H1 (cell line): ENCODE measurements around the gene TIMD4. TPM values are rescaled to one million over a fixed set of nuclear protein-coding genes. Genes with fewer than 3 reads are reported as not detected.
A peak's percentile ranks its signal among the peaks of the same experiment; 100 is the strongest.

ENCODE experiments used
- ASH2L ChIP-seq: fragments of 200-600, 300-600 bp; sonication (generic); IDR thresholded peaks from one replicate; pipeline ENCODE4 v1.7.1; 2017; ENCODE audit warnings: low read length
- ATF3 ChIP-seq: IDR thresholded peaks from 2 replicates; pipeline ENCODE4 v1.6.1; 2011; ENCODE audit warnings: low read depth, mild to moderate bottlenecking, low read length; ENCODE audit not compliant: insufficient read depth
- BACH1 ChIP-seq: IDR thresholded peaks from 2 replicates; pipeline ENCODE4 v1.6.1; 2012; ENCODE audit warnings: low read length, improper control_type of control experiment
- BCL11A ChIP-seq, 2 experiments: IDR thresholded peaks; one replicate each; pipeline ENCODE4 v1.6.1; 2011; ENCODE audit warnings: low read depth in 2 of 2, low read length in 2 of 2, mild to moderate bottlenecking in 2 of 2
- CBX5 ChIP-seq: fragments of 300-800, 300-1000 bp; sonication (generic); IDR thresholded peaks from 2 replicates; pipeline ENCODE4 v1.7.1; 2016; ENCODE audit warnings: antibody characterized with exemption, low read length, low read depth
- CEBPB ChIP-seq: IDR thresholded peaks from 2 replicates; pipeline ENCODE4 v1.6.1; 2012; ENCODE audit warnings: low read depth, low read length
- CHD1 ChIP-seq: IDR thresholded peaks from 2 replicates; pipeline ENCODE4 v1.6.1; 2012; ENCODE audit warnings: low read depth, low read length, improper control_type of control experiment
- CHD2 ChIP-seq: IDR thresholded peaks from 2 replicates; pipeline ENCODE4 v1.6.1; 2012; ENCODE audit warnings: low read length, improper control_type of control experiment
- E2F6 ChIP-seq: IDR thresholded peaks from 2 replicates; pipeline ENCODE4 v1.6.1; 2012; ENCODE audit warnings: inconsistent platforms
- EZH2 ChIP-seq: fragments of 200-600 bp; sonication (generic); IDR thresholded peaks from 2 replicates; pipeline ENCODE4 v1.7.1; 2012; ENCODE audit warnings: low read depth, mild to moderate bottlenecking, moderate library complexity, low read length, inconsistent platforms; ENCODE audit not compliant: severe bottlenecking
- GTF2F1 ChIP-seq: IDR thresholded peaks from 2 replicates; pipeline ENCODE4 v1.6.1; 2012; ENCODE audit warnings: low read depth, low read length, improper control_type of control experiment, borderline replicate concordance
- JUN ChIP-seq: IDR thresholded peaks from 2 replicates; pipeline ENCODE4 v1.6.1; 2011; ENCODE audit warnings: low read depth, mild to moderate bottlenecking, improper control_type of control experiment, low read length
- KDM1A ChIP-seq: fragments of 200-600, 300-600 bp; sonication (generic); IDR thresholded peaks from 2 replicates; pipeline ENCODE4 v1.7.1; 2016; ENCODE audit warnings: mild to moderate bottlenecking, low read length, borderline replicate concordance
- NRF1 ChIP-seq: IDR thresholded peaks from 2 replicates; pipeline ENCODE4 v1.6.1; 2011; ENCODE audit warnings: mild to moderate bottlenecking, low read depth, low read length, improper control_type of control experiment
- PHF8 ChIP-seq: fragments of 200-600 bp; sonication (generic); conservative IDR thresholded peaks from 2 replicates; pipeline ENCODE4 v1.7.1; 2012; ENCODE audit warnings: low read depth, mild to moderate bottlenecking, inconsistent platforms, low read length, moderate library complexity
- POLR2A ChIP-seq, 2 experiments: IDR thresholded peaks; 1 replicate in 1 of 2; 2 replicates in 1 of 2; pipeline ENCODE4 v1.6.1; 2011; ENCODE audit warnings: low read depth in 2 of 2, low read length in 2 of 2, mild to moderate bottlenecking in 2 of 2; ENCODE audit errors: control extremely low read depth in 1 of 2
- POLR2AphosphoS5 ChIP-seq: IDR thresholded peaks from 2 replicates; pipeline ENCODE4 v1.6.1; 2011; ENCODE audit warnings: low read depth, low read length
- RNF2 ChIP-seq: fragments of 200-900, 300-1000 bp; sonication (generic); IDR thresholded peaks from 2 replicates; pipeline ENCODE4 v1.7.1; 2016; ENCODE audit warnings: borderline replicate concordance, low read depth, mild to moderate bottlenecking, antibody characterized with exemption, low read length; ENCODE audit not compliant: poor library complexity, severe bottlenecking; ENCODE audit errors: missing control alignments
- SP2 ChIP-seq: IDR thresholded peaks from 2 replicates; pipeline ENCODE4 v1.6.1; 2012; ENCODE audit warnings: mild to moderate bottlenecking, low read length, inconsistent platforms
- SUZ12 ChIP-seq: fragments of 200-600 bp; sonication (generic); IDR thresholded peaks from 2 replicates; pipeline ENCODE4 v1.6.1; 2012; ENCODE audit warnings: mild to moderate bottlenecking, inconsistent platforms, low read length, moderate library complexity, mixed read lengths
- TBP ChIP-seq: IDR thresholded peaks from 2 replicates; pipeline ENCODE4 v1.6.1; 2011; ENCODE audit warnings: low read depth, low read length, improper control_type of control experiment
- TEAD4 ChIP-seq: IDR thresholded peaks from 2 replicates; pipeline ENCODE4 v1.6.1; 2012; ENCODE audit warnings: low read depth, low read length, inconsistent platforms, mixed read lengths
- USF2 ChIP-seq: IDR thresholded peaks from 2 replicates; pipeline ENCODE4 v1.6.1; 2011; ENCODE audit warnings: low read length, improper control_type of control experiment
- ZNF274 ChIP-seq: IDR thresholded peaks from 2 replicates; pipeline ENCODE4 v1.7.0; 2012; ENCODE audit warnings: low read length, borderline replicate concordance; ENCODE audit errors: extremely low read depth
- polyA plus RNA-seq, 7 experiments: library from polyadenylated mRNA; depleted of rRNA in 3 of 7; stranded (reverse) in 5 of 7; unstranded in 2 of 7; fragments of >200 nt in 5 of 7; fragments of 200-250 nt in 2 of 7; gene quantifications; 1 replicate in 5 of 7; 2 replicates in 1 of 7; 4 replicates in 1 of 7; pipeline versions ENCODE4 v1.2.1 to v1.2.3, GENCODE V29; 2011 to 2013; ENCODE audit warnings: missing spikeins in 2 of 7, mixed read lengths in 2 of 7
- total RNA-seq: library from RNA; stranded (reverse); fragmentation: NEBNext Ultra II Directional; extraction: Animal tissue kit (Norgen Biotek cat#: 25700); gene quantifications from 2 replicates; pipeline ENCODE4 v1.2.1, GENCODE V29; 2021

TIMD4 gene
- total and polyA plus RNA-seq, 2 of the 8 experiments (the other 6 are each of a cell fraction or from before 2014, with no cell fraction given), result not detected

GRCh38 chr5:156913719-156914370 is 49.2 kb downstream of the TIMD4 start (continued):
- no peak for TF ChIP-seq TBP
- TF ChIP-seq PHF8, result no peak
- no peak for TF ChIP-seq BACH1
- no peak for TF ChIP-seq NRF1
- TF ChIP-seq RNF2, result no peak
- TF ChIP-seq BCL11A (IDR thresholded peaks at IDR 0.05; ENCODE audit: low read depth in 2 of 2, low read length in 2 of 2), result peak in 1 of 2 experiments; percentile 23
- TF ChIP-seq CHD2, result peak; percentile 38; the same call in 1 of the 2 replicates
- peak; percentile 45; the same call in 1 of the 2 replicates for TF ChIP-seq POLR2AphosphoS5
- TF ChIP-seq ASH2L, result peak; percentile 58
- TF ChIP-seq TEAD4, result peak; percentile 68; the same call in 1 of the 2 replicates
- no peak for TF ChIP-seq ZNF274
- TF ChIP-seq JUN, result no peak
- TF ChIP-seq CBX5, result no peak
- TF ChIP-seq USF2, result no peak
- no peak for TF ChIP-seq ATF3
- 0 out of 2 replicates have a peak, but pooled peaks have one; percentile 15 for TF ChIP-seq E2F6
- TF ChIP-seq EZH2, result no peak
- TF ChIP-seq GTF2F1, result no peak
- no peak for TF ChIP-seq CHD1
- no peak for TF ChIP-seq KDM1A
- TF ChIP-seq SUZ12, result no peak
- TF ChIP-seq POLR2A (IDR thresholded peaks at IDR 0.05; ENCODE audit: control extremely low read depth in 1 of 2, low read depth in 2 of 2, low read length in 2 of 2), result no peak
- no peak for TF ChIP-seq SP2
- TF ChIP-seq CEBPB, result no peak
